IgD-negative memory B cell (primary cell): ENCODE results near the gene MAML3. TPM values are rescaled to one million over a fixed set of nuclear protein-coding genes. Genes with fewer than 3 reads are reported as not detected.

Experiments used
- H3K27ac Mint-ChIP-seq, 3 donors: one replicate each; pipeline ENCODE4 v1.8.0; 2020 to 2022; ENCODE audit warnings: mild to moderate bottlenecking in 3 of 3, mixed read lengths in 3 of 3, moderate library complexity in 1 of 3
- H3K27me3 Mint-ChIP-seq: one replicate; pipeline ENCODE4 v1.8.0; 2021; ENCODE audit warnings: mixed read lengths
- H3K36me3 Mint-ChIP-seq: one replicate; pipeline ENCODE4 v1.8.0; 2020; ENCODE audit warnings: mild to moderate bottlenecking, mixed read lengths
- H3K4me1 Mint-ChIP-seq, 3 donors: one replicate each; pipeline ENCODE4 v1.8.0; 2020 to 2022; ENCODE audit warnings: mixed read lengths in 3 of 3, mild to moderate bottlenecking in 1 of 3
- H3K4me3 Mint-ChIP-seq, 4 donors: one replicate each; pipeline ENCODE4 v1.8.0; 2020 to 2022; ENCODE audit warnings: mild to moderate bottlenecking in 4 of 4, mixed read lengths in 4 of 4, moderate library complexity in 3 of 4
- H3K9me3 Mint-ChIP-seq, 3 donors: one replicate each; pipeline ENCODE4 v1.8.0; 2020 to 2021; ENCODE audit warnings: mixed read lengths in 3 of 3, mild to moderate bottlenecking in 1 of 3
- polyA plus RNA-seq: library from polyadenylated mRNA; unstranded; fragments of 300-500 nt; fragmentation: Illumina TruSeq; gene quantifications from one replicate; pipeline ENCODE4 v1.2.3, GENCODE V29; 2021

The MAML3 gene
- polyA plus RNA-seq, 1 donor from 2014 or later = 0.03 TPM

DNA sequence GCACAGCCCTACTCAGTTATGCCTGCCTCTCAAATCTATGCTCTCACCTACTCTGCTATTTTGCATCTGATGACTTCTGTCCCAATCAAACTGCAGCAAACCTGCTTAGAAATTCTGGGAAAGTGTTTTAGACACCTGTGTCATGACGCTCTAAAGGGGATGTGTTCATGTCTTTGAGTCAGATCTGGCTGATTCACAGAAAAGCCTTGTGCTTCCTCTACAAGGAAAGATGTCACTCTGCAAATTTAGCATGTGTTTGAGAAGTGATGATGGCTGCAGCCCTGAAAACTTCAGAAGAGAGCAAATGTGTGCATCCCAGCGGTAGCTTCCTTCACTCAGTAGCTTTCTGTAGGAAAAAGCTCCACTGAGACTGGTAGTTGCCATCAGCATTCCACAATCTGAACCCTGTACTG, 253.0 kb downstream of the MAML3 start:
- Mint-ChIP-seq H3K27ac (no peak overlapping the region), H3K9me3 (peaks cover 0 to 5% (median 0%) of the 10 kb centered on the region in 3 donors), H3K4me3 (no peak overlapping the region), H3K4me1 (peaks cover 2 to 4% (median 3%) of the 10 kb centered on the region in 3 donors), H3K27me3 (no peaks in the 10 kb centered on the region), H3K36me3 (no peaks in the 10 kb centered on the region)

DNA sequence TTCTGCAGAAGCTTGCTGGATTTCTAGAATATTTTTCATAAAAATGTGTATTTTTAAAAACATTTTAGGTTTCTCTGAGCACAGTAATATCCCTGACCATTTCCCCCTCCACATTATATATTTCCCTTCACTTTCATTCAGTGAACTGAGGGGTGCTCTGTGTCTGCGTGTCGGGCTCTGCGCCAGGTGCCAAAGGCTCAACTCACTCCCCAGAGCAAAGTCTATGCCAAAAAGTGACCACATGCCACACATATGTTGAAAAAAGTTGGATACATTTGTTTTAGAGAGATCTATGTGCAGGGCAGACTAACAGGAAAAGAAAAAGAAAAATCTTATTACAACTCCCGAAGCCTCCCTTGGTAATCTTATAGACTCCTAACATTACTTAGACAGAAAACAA, 254.6 kb downstream of the MAML3 start:
- H3K27ac Mint-ChIP-seq = no peak overlapping the region

DNA sequence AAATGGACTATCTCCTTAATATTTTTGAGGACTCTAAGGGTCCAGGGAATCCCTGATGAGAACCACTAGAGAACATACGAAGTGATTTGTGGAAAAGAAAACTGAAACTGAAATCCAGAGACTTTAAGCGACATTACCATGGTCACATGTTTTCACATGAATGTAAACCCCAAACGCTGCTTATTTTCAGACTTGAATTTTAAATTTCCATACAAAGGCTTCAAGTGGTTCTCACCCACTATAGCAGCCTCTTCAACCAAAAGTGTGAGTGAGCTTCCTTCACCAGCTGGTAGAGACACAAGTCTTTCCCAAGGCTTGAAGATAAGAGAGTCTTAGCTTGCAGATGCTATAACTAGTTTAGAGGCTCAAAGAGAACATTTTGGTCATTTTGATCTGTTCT, 255.7 kb downstream of the MAML3 start:
- no peaks in the 10 kb centered on the region for H3K36me3 Mint-ChIP-seq
- no peaks in the 10 kb centered on the region for H3K27me3 Mint-ChIP-seq
- peaks cover 2 to 4% (median 3%) of the 10 kb centered on the region in 3 donors for H3K4me1 Mint-ChIP-seq
- H3K4me3 Mint-ChIP-seq = no peak overlapping the region
- no peak overlapping the region for H3K27ac Mint-ChIP-seq
- H3K9me3 Mint-ChIP-seq = no peaks in the 10 kb centered on the region

More for the DNA sequence above, 254.6 kb downstream of the MAML3 start:
- peaks cover 2 to 4% (median 3%) of the 10 kb centered on the region in 3 donors for H3K4me1 Mint-ChIP-seq
- H3K36me3 Mint-ChIP-seq = no peaks in the 10 kb centered on the region
- no peak overlapping the region for H3K4me3 Mint-ChIP-seq
- H3K9me3 Mint-ChIP-seq = no peaks in the 10 kb centered on the region
- H3K27me3 Mint-ChIP-seq = no peaks in the 10 kb centered on the region

DNA sequence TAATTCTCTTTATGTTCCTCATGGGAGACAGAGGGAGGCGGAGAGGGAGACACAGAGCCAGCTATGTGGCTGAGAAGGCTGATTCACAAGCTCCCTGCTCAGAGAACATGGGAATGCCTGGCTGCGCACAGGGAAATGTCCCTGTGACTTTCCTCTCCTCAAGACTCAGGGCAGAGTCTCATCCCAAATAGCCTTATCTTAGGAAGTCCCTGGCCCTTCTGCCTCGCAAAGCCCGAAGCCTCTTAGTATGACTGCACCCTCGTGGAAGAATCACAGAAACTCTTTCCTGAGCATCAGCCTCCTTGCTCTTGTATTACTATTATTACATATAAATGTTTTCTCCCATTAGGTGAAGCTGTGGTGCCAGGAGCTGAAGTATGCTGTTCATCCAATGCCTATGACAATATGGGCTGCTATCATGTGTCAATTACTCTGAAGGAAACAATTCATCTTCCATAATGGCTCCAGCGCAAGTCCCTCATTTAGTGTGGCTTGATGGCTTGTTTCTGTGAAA, 257.8 kb downstream of the MAML3 start:
- Mint-ChIP-seq H3K27ac (no peak overlapping the region), H3K9me3 (no peaks in the 10 kb centered on the region), H3K27me3 (no peaks in the 10 kb centered on the region), H3K4me3 (no peak overlapping the region), H3K36me3 (no peaks in the 10 kb centered on the region), H3K4me1 (peaks cover 2 to 4% (median 3%) of the 10 kb centered on the region in 3 donors)

DNA sequence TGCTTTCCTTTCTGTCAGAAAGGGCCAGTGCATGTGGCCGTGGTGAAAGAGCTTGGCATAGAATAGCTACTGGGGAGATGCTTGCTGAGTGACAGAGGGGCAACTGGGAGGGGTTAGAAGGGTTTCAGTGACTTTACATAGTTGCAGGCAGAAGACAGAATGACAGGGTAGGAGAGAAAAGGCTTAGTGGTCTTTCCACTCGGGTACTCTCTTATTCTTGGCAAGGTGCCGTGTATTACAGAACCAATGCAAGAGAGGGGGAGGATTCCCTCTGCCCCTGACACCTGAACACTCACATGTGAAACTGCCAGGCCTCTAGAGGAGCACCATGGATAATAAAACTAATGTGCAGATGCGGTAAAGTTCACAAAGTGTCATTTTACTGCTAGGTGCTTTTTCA, 260.2 kb downstream of the MAML3 start:
- peaks cover 2 to 5% (median 4%) of the 10 kb centered on the region in 3 donors for H3K4me1 Mint-ChIP-seq
- no peak overlapping the region for H3K27ac Mint-ChIP-seq
- no peaks in the 10 kb centered on the region for H3K27me3 Mint-ChIP-seq
- H3K36me3 Mint-ChIP-seq = no peaks in the 10 kb centered on the region
- no peak overlapping the region for H3K4me3 Mint-ChIP-seq
- no peaks in the 10 kb centered on the region for H3K9me3 Mint-ChIP-seq

DNA sequence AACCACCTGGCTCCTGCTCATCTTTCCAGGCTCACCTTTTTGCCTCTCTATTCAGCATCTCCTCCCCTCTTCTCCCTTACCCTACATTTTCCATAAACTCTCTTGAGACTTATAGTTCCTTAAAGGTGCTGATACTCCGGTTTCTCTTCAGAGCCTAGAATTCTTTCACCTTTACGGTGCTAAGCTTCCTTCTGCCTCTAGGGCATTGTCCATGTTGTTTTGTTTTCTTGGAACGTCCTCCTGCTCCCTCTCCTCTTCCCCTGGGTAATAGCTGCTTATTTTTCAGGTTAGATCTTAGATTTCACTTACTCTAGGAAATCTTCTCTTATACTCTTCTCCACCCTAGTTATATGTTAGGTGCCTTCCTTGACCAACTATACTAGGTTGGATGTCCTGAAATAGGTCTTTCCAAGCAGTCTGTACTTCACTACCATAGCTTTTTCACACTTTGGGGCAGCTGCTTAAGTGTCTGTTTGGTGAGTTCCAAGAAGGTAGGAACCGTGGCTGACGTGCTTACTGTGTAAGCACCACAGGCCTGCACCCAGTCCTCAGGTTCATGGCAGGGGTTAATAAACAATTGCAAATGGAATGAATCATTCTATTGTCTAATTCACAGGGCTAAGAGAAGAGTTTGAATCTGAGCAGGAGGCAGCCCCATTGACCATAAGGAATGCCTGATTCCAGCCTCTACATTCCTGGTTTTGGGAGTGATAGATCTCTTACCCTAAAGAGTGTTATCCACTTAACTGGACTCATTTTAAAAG, 260.8 kb downstream of the MAML3 start:
- Mint-ChIP-seq H3K36me3 (no peaks in the 10 kb centered on the region), H3K27ac (no peak overlapping the region), H3K4me1 (peaks cover 0 to 5% (median 1%) of the 10 kb centered on the region in 3 donors), H3K9me3 (no peaks in the 10 kb centered on the region), H3K27me3 (no peaks in the 10 kb centered on the region), H3K4me3 (no peak overlapping the region)

DNA sequence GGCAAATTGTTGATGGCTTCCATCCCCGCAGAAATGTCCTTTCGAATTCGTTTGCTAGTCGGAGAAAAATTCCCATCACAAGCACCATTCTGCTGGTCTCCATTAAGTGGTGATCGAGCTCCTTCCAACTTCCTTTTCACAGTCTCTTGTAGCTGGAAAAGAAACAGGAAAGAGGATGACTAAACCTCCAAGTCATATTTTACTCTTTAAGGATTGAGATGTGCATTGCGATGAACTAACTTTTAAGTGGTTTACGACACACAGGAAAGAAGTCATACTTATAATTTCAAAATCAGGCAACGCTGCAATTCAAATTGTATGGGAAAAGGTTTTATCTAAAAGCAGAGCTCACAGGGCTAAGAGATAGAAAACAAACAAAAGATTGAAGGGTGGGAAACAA, 263.2 kb downstream of the MAML3 start:
- no peaks in the 10 kb centered on the region for H3K9me3 Mint-ChIP-seq
- no peak overlapping the region for H3K4me3 Mint-ChIP-seq
- H3K27ac Mint-ChIP-seq = no peak overlapping the region
- H3K4me1 Mint-ChIP-seq = peaks cover 0 to 13% (median 9%) of the 10 kb centered on the region in 3 donors
- H3K27me3 Mint-ChIP-seq = no peaks in the 10 kb centered on the region
- H3K36me3 Mint-ChIP-seq = no peaks in the 10 kb centered on the region

DNA sequence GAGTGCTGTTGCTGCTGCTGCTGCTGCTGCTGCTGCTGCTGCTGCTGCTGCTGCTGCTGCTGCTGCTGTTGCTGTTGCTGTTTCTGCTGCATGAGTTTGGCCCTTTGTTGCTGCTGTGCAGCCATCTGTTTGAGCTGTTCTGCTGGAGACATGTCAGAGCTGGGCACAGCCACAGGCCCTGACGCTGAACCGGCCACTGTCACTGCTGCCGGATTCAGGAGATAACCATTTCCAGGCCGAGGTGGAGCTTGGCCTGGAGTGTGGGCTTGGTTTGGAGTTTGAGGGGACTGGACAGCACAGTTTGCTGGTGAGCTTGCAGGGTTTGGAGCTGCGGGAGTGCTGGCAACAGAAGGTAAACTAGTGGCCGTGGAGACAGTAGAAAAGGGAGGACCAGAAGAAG, 264.1 kb downstream of the MAML3 start:
- Mint-ChIP-seq H3K36me3 (no peaks in the 10 kb centered on the region), H3K4me3 (no peak overlapping the region), H3K4me1 (peaks cover 0 to 13% (median 9%) of the 10 kb centered on the region in 3 donors), H3K27me3 (no peaks in the 10 kb centered on the region), H3K27ac (no peak overlapping the region), H3K9me3 (no peaks in the 10 kb centered on the region)

DNA sequence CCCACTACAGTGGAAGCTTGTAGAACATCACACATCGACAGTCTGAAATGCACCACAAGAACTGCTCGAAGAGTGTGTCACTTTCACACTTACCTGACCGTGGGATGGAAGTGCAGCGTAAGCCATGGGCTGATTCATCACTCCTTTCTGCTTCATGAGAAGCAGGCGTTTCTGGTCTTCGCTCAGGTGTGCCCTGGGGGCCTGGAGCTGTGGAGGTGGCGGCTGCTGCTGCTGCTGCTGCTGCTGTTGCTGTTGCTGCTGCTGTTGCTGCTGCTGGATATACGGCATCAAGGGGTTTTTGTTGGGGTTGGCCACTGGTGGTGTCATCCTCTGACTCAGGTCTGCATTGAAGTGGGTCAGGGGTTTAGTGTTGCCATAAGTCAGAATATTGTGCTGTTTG, 264.7 kb downstream of the MAML3 start:
- Mint-ChIP-seq H3K36me3 (no peaks in the 10 kb centered on the region), H3K9me3 (no peaks in the 10 kb centered on the region), H3K4me1 (peaks cover 0 to 15% (median 9%) of the 10 kb centered on the region in 3 donors), H3K4me3 (no peak overlapping the region), H3K27ac (no peak overlapping the region), H3K27me3 (no peaks in the 10 kb centered on the region)

DNA sequence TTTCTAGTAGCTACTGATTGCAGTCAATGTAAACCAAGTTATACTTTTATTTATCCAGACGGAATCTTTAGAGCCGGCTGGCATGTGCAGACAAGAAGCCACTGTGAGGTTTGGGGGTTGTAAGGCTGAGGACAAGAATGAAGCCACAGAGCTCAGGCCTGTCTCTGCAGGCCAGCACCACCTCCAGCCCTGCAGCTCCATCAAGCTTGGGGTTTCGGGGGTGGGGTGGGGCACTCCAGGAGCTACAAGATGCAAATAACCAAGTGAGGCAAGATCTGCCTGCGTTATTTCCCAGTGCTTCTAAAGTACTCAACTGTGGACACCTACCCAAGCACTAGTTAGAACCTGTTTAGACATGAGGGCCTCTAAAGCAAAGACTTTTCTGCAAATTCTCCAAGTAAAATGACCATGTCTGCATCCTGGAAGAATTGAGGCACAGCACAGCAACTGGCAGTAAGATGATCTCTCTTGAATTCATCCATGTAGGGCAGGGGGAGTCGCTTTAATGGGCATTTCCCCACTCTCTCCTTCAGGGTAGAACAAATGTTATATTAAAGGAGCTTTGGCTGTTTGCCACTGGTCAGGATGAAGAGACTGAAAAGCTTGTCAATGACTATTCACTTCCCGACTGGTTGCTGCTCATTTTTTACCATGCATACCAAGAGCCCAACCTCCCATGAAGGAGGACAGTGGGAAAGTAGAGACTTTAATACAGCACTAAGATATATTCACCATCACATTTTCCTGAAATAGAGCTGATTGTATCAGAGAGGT, 265.8 kb downstream of the MAML3 start:
- Mint-ChIP-seq H3K27me3 (peaks cover 3% of the 10 kb centered on the region), H3K4me3 (no peak overlapping the region), H3K9me3 (peaks cover 0 to 4% (median 2%) of the 10 kb centered on the region in 3 donors), H3K4me1 (peaks cover 2 to 15% (median 9%) of the 10 kb centered on the region in 3 donors), H3K27ac (no peak overlapping the region), H3K36me3 (no peaks in the 10 kb centered on the region)

DNA sequence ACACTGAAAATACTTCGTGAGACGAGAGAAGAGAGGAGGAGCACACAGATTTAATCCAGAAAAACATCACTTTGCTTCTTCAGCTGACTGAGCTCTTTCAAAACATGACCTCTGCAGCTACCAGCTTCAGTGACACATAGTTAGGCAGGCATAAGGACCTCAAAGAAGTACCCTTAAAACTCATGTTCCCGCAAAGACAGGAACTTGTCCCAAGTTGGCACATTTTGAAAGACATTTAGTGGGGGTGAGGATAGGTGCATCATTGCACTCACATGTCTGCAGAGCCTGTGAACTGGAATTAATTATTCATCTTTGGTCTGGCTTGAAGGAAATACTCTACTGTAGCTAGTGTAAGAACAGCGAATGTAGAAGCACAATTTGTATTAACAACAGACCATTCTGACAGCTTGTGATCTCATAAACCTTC, 266.6 kb downstream of the MAML3 start:
- Mint-ChIP-seq H3K27ac (no peak overlapping the region), H3K9me3 (peaks cover 0 to 9% (median 6%) of the 10 kb centered on the region in 3 donors), H3K27me3 (peaks cover 6% of the 10 kb centered on the region), H3K4me1 (peaks cover 2 to 15% (median 9%) of the 10 kb centered on the region in 3 donors), H3K36me3 (no peaks in the 10 kb centered on the region), H3K4me3 (peak overlapping the region; percentile 6 to 55 (median 26))

DNA sequence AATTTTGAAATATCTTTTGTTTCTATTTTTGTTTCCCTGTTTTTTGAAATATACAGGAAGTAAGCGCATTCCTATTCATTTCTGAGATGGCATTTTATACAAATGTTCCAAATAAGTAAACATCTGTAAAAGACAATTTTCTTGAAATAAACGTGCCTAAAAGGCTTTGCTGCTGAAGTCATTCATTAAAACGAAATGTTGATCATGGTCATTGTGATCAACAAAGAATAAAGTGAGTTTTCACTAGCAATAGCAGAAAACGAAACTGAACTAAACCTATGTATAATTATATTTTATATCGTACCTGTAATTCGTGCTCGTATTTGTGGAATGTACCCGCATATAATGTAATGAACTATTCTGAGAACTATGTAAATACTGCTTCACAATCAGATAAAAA, 267.2 kb downstream of the MAML3 start:
- H3K4me1 Mint-ChIP-seq = peaks cover 2 to 15% (median 9%) of the 10 kb centered on the region in 3 donors
- H3K27me3 Mint-ChIP-seq = peaks cover 6% of the 10 kb centered on the region
- H3K27ac Mint-ChIP-seq = no peak overlapping the region
- H3K9me3 Mint-ChIP-seq = peaks cover 0 to 9% (median 6%) of the 10 kb centered on the region in 3 donors
- no peaks in the 10 kb centered on the region for H3K36me3 Mint-ChIP-seq
- peak overlapping the region; percentile 6 to 55 (median 26) for H3K4me3 Mint-ChIP-seq

DNA sequence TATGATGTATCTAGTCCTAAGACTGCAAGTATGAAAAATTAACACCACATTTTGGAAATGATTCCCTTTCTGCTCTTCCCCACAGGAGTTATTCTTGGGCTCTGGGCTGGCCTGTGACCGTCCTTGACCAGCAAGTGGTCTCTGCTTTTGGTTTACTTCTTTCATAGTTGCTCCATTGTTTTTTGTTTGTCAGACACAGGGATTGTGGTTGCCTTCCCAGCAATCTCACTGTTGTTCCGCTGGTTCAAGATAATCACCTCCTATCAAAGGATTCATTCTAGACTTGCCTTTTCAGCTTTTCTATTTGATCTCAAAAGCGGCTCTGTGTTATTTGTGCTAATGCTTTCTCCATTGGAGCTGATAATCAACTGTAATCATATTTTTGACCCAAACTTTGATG, 269.5 kb downstream of the MAML3 start:
- Mint-ChIP-seq H3K9me3 (peaks cover 0 to 9% (median 6%) of the 10 kb centered on the region in 3 donors), H3K4me3 (no peak overlapping the region), H3K36me3 (no peaks in the 10 kb centered on the region), H3K27ac (no peak overlapping the region), H3K4me1 (peaks cover 2 to 15% (median 9%) of the 10 kb centered on the region in 3 donors), H3K27me3 (peaks cover 8% of the 10 kb centered on the region)

DNA sequence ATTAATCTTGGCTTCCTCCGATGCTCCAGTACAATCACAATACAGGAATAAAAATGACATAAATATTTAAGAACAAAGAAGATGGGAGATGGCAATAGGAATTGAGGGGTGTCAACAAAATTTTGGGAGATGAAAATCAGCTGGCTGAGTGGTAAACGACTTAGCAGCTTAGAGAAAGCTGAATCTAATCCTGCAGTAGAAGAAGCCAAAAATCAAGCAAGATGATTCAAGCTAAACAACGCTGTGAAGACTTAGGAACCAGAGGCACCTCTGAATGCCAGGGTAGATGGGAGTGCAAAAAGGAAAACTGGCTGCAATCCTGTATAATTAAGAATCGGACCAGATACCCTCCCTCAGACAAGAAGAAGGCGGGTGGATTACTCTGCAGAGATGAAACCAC, 273.1 kb downstream of the MAML3 start:
- H3K27ac Mint-ChIP-seq = no peak overlapping the region
- H3K9me3 Mint-ChIP-seq = peaks cover 0 to 9% (median 6%) of the 10 kb centered on the region in 3 donors
- H3K4me1 Mint-ChIP-seq = peaks cover 0 to 2% (median 1%) of the 10 kb centered on the region in 3 donors
- no peaks in the 10 kb centered on the region for H3K36me3 Mint-ChIP-seq
- H3K27me3 Mint-ChIP-seq = peaks cover 12% of the 10 kb centered on the region
- H3K4me3 Mint-ChIP-seq = no peak overlapping the region

DNA sequence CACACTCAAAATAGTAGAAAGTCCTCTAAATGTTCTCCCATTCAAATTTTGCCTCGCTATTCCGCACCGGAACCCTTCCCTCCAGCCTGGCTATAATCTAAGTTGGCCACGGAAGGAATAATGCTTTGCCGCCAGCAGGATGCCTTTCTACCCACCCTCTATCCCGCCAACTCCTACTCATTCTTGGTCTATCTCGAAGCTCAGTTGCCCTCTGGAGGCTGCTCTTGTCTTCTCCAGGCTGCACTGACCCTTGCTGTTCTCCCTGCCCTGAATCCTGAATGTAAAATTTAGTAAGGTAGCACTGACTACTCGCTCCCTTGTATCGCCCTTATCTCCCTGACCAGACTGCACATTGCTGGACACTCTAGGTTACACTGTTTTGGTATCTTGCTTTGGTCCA, 275.9 kb downstream of the MAML3 start:
- Mint-ChIP-seq H3K27me3 (peaks cover 13% of the 10 kb centered on the region), H3K27ac (no peak overlapping the region), H3K4me3 (no peak overlapping the region), H3K9me3 (peaks cover 0 to 4% (median 2%) of the 10 kb centered on the region in 3 donors), H3K4me1 (no peaks in the 10 kb centered on the region), H3K36me3 (no peaks in the 10 kb centered on the region)
